Measurements from ENCODE around the gene ZNF613. TPM values are rescaled to one million over a fixed set of nuclear protein-coding genes. Genes with fewer than 3 reads are reported as not detected.

ZNF613 gene
- total and polyA plus RNA-seq, 2 of the 13 experiments (the other 11 are each of a cell fraction or from before 2014, with no cell fraction given): 3.6 to 8.3 TPM

GRCh38 chr19:51926784-51927741, at the start of gene ZNF613 (continued):
- TF ChIP-seq UBTF (CRISPR knock-in tag; IDR thresholded peaks at IDR 0.05) (peak; percentile 42; the same call in 1 of the 2 replicates), ZBTB20 (CRISPR knock-in tag; IDR thresholded peaks at IDR 0.05; ENCODE audit: borderline replicate concordance, low read depth) (peak; percentile 14; the same call in 1 of the 2 replicates), ATF5 (CRISPR knock-in tag; IDR thresholded peaks at IDR 0.05; ENCODE audit: low read depth) (peak; percentile 16; the same call in 1 of the 2 replicates), HOXA3 (CRISPR knock-in tag; IDR thresholded peaks at IDR 0.05) (peak; percentile 38; the same call in 1 of the 2 replicates), ZNF503 (CRISPR knock-in tag; IDR thresholded peaks at IDR 0.05) (0 out of 2 replicates have a peak, but pooled peaks have one; percentile 25), MXI1 (IDR thresholded peaks at IDR 0.05; ENCODE audit: borderline replicate concordance, low read depth, low read length) (peak; percentile 38; the same call in 1 of the 3 replicates), BORCS8-MEF2B (CRISPR knock-in tag; IDR thresholded peaks at IDR 0.05) (peak; percentile 68), ZNF362 (CRISPR knock-in tag; IDR thresholded peaks at IDR 0.05; ENCODE audit: borderline replicate concordance) (peak; percentile 95), PHF8 (CRISPR knock-in tag; IDR thresholded peaks at IDR 0.05) (peak; percentile 77), ZFX (CRISPR knock-in tag; IDR thresholded peaks at IDR 0.05; ENCODE audit: low read depth) (peak; percentile 71), ZC3H4 (CRISPR knock-in tag; IDR thresholded peaks at IDR 0.05; ENCODE audit: borderline replicate concordance) (no peak), NR2F2 (IDR thresholded peaks at IDR 0.05; ENCODE audit: borderline replicate concordance, low read depth) (0 out of 2 replicates have a peak, but pooled peaks have one; percentile 4), ZNF574 (CRISPR knock-in tag; IDR thresholded peaks at IDR 0.05) (peak; percentile 87), GMEB1 (CRISPR knock-in tag; IDR thresholded peaks at IDR 0.05; ENCODE audit: borderline replicate concordance) (peak; percentile 83), YY1 (IDR thresholded peaks at IDR 0.05; ENCODE audit: insufficient read depth, insufficient replicate concordance, low read depth, low read length) (peak; percentile 97)
